SIG-M5 (cell line): ENCODE data around the gene GDPD5.
A peak's percentile ranks its signal among the peaks of the same experiment; 100 is the strongest.

Experiments used
- DNase-seq: peaks from one replicate; lab custom pipeline; 2025; lab: John Stamatoyannopoulos, UW

GDPD5 gene

DNA sequence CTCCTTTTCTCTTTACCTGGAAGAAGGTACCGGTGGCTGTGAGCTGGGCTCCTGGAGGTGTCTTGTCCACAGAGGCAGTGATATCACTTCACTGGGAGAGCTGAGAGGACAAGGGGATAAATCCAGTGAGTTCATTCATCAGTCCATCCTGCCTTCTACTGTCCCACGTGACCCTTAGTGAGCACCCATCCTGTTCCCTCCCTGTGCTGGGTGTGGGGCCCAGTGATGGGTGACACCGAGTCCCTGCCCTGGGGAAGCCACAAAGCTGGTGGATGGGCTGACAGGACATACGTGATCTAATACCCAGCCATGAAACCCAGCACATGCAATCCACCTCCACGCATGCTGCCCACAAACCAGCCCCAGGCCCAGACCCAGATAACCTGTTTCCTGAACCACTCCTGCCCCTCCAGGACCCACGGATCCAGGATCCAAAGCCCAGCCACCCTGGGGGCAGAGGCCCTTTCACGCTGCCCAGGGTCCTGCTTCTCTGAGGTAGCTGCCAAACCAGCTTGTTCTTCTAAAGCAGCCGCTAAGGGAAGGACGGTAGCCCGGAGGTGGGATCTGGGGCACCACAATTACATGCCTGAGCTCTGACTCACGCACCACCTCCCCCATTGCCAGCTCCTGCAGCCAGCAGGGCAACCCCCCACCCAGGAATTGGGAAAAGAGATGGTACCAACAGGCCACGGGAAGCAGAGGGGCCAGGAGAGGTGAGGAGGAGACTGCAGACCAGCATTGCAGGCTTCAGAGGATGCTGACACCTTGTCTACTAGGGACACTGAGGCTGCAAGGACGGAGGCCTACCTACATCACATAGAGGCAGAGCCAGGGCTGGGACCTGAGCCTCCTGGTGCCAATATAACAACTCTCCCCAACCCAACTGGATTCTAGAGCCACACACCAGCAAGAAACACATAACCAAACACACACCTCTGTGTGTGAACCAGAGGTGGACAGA lies 35.2 kb downstream of the GDPD5 start:
- DNase-seq = no peak

DNA sequence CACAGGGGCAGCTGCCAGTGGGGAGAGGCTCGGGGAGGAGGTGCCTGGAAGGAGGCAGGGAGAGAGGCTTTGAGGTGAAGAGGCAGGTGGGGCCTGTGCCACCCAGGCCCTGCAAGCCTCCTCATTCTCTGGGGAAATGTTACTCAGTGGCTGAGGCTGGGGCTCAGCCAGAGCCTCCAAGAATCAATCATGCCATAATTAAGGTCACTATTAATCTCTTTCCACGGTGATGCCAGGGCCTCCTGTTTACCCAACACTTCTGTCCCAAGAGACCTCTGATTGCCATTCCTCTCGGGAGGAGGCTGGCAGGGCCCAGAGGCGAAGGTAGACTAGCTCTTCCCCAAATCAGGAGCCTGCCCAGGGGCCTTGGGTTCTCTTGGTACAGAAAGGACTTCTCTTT lies 38.4 kb downstream of the GDPD5 start:
- DNase-seq = no peak

DNA sequence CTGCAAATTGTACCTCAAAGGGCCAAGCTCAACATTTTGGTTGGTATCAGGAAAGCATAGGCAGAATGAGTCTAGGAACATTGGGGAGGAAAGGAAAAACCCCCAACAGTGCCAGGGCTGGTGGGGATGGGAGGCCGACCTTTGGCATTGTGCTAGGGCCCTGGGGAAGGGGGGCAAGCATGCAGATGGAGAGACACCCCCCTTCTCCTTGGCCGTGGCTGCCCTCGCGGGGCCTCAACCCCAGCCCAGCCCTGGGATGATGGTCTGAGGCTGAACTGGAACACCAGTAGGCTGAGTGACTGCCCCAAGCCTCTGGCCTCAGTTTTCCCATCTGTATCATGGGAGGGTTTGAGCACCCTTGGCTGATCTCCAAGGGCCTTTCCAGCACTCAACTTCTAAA lies 40.0 kb downstream of the GDPD5 start:
- DNase-seq = no peak

- DNase-seq = no peak
These were observed 42.7 kb downstream of the GDPD5 start for GRCh38 chr11:75482931-75483469.

DNA sequence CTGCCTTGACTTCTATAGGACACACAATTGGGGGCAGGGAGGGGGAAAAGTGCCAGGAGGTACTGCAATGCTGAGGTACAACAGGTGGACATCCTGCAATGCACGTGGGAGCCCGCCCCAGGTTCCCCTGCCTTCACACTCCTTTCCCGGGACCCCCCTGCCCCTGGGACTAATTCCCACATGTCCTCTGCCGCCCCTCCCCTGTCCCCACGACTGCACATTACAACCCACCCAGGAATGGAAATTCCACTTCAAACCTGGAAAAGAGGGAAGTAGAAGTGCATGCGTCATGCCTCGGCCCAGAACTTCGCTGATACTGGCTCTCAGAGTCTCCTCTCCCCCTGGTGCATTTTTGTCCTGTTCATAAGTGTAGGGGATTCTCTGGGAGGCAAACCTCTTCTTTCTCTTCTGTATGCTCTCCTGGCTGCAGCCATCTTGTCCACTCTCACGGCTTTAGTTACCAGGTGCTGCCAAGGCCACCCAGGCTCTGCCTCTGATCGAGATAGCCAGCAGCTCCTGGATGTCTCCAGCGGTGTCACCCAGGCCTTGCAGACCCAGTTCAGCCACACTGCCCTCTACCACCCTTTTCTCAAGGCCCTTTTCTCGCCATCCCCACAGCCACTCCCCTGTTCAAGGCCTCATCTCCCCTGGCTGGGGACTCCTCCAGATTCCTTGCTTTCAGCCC lies 43.7 kb downstream of the GDPD5 start:
- DNase-seq = no peak

DNA sequence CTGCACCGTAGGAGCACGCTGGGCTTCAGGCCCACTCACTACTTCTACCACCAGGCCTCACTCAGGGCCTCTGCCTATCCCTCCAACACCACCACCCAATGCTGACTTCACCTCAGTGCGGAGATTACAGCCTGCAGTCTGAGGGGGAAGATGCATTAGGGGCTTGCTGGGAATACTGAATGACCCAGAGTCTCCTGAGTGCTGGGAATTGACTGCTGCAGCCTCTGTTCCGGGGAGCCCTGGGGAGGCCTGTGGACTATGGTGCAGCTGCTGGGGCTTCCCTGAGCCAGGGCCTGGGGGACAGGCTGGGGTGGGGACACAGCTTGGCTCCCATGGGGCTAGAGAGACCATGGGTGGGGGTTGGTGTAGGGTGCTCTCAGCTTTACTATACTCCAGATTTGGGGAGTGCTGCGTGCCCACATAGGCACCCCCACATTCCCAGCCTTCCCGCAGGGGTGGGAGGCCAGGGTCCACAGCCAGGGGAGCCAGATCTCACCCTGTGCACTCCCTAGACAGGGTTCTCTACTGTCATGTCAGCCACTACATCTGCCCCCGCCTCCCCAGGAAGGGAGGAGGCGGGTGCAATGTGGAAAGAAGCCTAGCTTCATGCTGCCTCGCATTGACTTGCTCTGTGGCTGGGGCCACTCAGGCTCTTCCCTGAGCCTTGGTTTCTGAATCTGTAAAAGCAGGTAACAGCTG lies 44.4 kb downstream of the GDPD5 start:
- no peak for DNase-seq

DNA sequence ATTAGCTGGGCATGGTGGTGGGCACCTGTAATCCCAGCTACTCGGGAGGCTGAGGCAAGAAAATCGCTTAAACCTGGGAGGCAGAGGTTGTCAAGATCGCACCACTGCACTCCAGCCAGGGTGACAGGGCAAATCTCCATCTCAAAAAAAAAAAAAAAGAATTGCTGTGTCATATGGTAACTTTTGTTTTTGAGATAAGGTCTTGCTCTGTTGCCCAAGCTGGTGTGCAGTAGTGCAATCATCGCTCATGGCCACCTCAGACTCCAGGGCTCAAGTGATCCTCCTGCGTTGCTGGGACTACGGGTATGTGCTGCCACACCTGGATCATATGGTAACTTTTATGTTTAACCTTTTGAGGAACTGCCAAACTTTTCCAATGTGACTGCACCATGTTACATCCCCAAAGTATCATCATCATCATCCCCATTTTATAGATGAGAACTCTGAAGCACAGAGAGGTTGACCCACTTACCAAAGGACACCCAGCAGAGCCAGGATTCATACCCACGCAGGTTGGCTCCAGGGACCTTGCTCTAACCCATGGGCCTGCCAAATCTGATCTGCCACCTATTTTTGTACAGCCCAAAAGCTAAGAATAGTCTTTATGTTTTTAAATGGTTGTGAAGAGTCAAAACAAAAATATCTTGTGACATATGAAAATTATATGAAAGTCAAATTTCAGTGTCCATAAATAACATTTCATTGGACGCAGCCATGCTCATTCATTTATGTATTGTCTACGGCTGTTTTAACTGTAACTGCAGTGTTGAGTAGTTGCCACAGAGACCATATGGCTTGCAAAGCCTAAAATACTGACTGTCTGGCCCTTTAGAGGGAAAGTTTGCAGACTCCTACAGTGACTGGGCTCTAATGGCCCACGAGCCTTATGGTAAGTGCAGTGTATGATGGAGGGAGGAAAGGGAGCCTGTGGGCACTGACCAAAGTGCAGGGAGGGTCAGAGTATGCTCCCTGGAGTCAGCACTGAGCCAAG lies 45.3 kb downstream of the GDPD5 start:
- DNase-seq = no peak

DNA sequence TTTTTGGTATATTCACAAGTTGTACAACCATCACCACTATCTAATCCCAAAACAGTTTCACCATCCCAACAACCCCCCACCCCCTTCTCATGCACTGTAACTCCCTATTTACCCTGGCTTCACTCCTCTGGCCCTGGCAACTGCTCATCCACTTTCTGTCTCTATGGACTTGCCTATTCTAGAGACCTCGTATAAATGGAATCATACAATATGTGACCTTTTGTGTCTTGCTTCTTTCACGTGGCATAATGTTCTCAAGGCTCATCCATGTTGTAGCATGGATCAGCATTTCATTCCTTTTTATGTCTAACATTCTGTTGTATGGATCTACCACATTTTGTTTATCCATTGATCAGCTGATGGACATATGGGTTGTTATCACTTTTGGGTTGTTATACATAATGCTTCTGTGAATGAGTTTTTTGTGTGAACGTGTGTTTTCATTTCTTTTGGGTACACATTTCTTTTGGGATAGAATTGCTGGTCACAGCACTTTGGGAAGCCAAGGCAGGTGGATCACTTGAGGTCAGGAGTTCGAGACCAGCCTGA lies 46.1 kb downstream of the GDPD5 start:
- DNase-seq = no peak

DNA sequence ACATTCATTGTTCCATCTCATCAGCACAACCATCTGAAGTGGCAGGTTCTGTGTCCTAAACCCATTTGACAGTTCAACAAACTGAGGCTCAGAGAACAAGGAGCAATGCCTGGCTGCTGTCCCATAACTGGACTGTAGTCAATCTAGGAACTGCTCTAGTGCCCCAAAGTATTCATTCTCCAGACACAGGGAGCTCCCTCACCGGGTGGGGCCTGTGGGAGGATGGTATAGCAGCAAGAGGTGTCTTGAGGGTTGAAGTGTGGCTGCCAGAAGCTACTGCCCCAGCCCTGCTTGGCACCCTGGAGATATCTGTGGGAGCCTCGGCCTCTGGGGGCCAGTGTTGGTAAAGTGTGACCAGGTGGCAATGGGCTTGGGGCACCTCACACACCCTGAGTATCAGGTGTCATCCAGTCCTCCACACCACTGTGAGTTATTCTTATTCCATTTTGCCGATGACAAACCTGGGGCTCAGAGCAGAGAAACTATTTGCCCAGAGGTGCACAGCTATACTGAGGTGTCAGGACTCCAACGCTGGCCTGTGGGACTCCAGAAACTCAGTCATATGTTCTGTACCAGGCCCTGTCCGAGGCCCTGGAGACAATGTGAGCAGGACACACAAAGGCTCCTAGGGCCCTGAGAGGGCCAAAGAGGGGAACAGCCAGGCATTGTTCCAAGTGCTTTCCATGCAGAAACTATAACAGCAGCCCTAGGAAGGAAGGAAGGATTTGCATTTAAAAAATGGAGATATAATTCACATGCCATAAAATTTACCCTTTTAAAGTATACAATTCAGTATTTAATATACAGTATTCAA lies 46.8 kb downstream of the GDPD5 start:
- DNase-seq = no peak

DNA sequence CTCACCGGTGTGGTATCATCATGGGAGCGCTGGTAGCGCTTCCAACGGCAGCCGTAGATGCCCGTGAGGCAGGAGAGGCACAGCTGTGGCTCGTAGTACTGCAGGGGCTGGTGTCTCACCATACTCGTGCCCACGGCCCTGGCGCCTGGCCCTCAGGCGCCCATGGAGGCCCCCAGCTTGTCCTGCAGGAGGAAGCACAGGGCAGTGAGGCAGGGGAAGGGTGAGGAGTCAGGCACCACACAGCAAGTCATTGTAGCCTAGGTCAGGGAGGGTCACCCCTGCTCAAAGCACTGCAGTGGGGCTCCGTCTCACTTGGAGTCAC lies 48.2 kb downstream of the GDPD5 start:
- DNase-seq = no peak

- DNase-seq = no peak
These were observed 48.8 kb downstream of the GDPD5 start for GRCh38 chr11:75476739-75477613.

- DNase-seq = no peak
These were observed 49.7 kb downstream of the GDPD5 start for GRCh38 chr11:75475767-75476650.

DNA sequence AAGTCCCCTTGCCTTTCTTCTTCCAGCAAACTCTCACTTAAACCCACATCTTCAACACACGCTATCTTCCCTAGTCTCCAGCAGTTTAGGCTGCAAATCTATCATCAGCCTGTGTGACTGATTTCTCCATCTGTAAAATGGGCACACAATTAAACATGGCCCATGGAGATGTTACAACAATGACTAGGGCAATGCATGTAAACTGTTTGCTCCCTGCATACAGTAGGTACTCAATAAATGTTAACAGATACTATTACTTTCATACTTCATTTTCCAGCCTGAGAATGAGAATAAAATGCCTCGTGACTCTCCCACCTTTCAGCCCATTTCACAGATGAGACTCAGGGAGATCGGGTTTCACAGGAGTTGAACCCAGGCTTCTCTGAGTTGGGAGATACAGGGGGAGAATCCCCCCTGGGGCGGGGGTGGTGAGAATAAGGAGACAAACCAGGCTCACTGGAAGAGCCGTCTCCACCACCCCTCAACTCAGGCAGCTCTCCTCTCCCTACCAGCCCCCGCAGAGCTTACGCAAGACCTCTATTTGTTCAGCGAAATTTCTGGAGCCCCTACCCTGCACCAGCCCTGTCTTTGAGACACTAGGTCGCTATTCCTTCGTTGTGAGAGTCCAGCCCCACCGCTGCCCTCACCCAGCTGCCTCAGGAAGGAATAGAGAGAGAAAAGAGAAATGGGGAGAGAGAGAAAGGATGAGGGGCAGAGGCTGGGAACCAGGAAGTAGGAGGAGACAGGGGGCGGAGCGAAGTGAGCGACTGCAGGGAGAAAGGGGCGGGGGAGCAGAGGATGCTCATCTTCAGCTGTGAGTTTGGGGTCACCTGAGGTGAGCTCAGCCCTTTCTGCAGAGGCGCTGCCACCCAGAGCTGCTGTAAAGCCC lies 50.6 kb downstream of the GDPD5 start:
- DNase-seq = no peak

- DNase-seq = peak; percentile 31
These were observed 51.5 kb downstream of the GDPD5 start for GRCh38 chr11:75474240-75474639.

- DNase-seq = no peak
These were observed 52.1 kb downstream of the GDPD5 start for GRCh38 chr11:75473684-75474083.

DNA sequence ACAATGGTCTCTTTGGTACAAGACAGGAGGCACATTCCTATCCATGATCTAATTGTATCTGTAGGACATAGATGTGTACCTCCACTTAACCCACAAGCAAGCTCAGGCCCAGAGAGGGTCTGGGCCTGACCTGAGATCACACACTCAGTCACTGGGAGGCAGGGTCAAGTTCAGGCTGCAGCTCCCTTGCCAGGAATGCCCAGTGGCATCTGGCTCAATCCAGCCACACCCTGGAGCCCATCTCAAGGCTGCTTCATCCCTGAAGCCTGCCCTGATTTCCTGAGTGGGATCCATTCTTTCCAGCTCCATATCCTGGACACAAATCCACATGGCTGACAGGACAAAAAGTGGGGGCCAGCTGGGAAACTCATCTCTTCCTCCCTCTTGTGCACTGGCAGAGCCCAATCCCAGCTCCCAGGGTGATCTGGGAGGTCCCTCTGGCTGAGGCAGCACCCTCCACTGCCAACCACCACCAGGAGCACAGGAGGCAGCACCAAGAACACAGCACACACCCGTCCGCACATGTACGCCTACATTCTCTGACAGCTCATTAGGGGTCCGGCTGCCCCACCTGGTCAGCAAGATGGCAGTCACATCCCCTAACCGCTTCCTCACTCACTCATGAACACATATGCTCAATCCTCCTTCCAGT lies 53.5 kb downstream of the GDPD5 start:
- no peak for DNase-seq
